ENCODE results near the gene TTC28.

Gene TTC28

GRCh38 chr22:28260619-28261018, 419.0 kb downstream of the TTC28 start:
- FAIRE-seq, result no peak

- no peak for FAIRE-seq
Observed at GRCh38 chr22:28259774-28260312, 419.8 kb downstream of the TTC28 start.

- no peak for FAIRE-seq
Observed at GRCh38 chr22:28254396-28254795, 425.2 kb downstream of the TTC28 start.

- no peak for FAIRE-seq
Observed at GRCh38 chr22:28252539-28252938, 427.1 kb downstream of the TTC28 start.

- no peak for FAIRE-seq
Observed at GRCh38 chr22:28250036-28250695, 429.5 kb downstream of the TTC28 start.

- FAIRE-seq, result no peak
Observed at GRCh38 chr22:28249402-28249801, 430.2 kb downstream of the TTC28 start.

GRCh38 chr22:28247667-28248363, 431.8 kb downstream of the TTC28 start:
- FAIRE-seq, result no peak

GRCh38 chr22:28247136-28247535, 432.5 kb downstream of the TTC28 start:
- no peak for FAIRE-seq

GRCh38 chr22:28246397-28246796, 433.2 kb downstream of the TTC28 start:
- no peak for FAIRE-seq

- FAIRE-seq, result no peak
Observed at GRCh38 chr22:28245579-28246224, 433.9 kb downstream of the TTC28 start.

- no peak for FAIRE-seq
Observed at GRCh38 chr22:28244757-28245156, 434.9 kb downstream of the TTC28 start.

- FAIRE-seq, result no peak
Observed at GRCh38 chr22:28243539-28243938, 436.1 kb downstream of the TTC28 start.

GRCh38 chr22:28241656-28242290, 437.9 kb downstream of the TTC28 start:
- FAIRE-seq, result no peak

GRCh38 chr22:28239941-28240340, 439.7 kb downstream of the TTC28 start:
- FAIRE-seq, result no peak

- no peak for FAIRE-seq
Observed at GRCh38 chr22:28237783-28238182, 441.9 kb downstream of the TTC28 start.

- FAIRE-seq, result no peak
Observed at GRCh38 chr22:28237112-28237511, 442.5 kb downstream of the TTC28 start.

GRCh38 chr22:28232204-28232603, 447.4 kb downstream of the TTC28 start:
- FAIRE-seq, result no peak

GRCh38 chr22:28231441-28231840, 448.2 kb downstream of the TTC28 start:
- FAIRE-seq, result peak; percentile 93

- no peak for FAIRE-seq
Observed at GRCh38 chr22:28230671-28231070, 449.0 kb downstream of the TTC28 start.

GRCh38 chr22:28229566-28230485, 449.8 kb downstream of the TTC28 start:
- FAIRE-seq, result no peak

- no peak for FAIRE-seq
Observed at GRCh38 chr22:28223826-28224225, 455.8 kb downstream of the TTC28 start.
